Spleen (tissue), 7 donors: ENCODE measurements around the gene RUSC2.

Experiments used
- CTCF ChIP-seq, 11 experiments: fragments of 200-600 bp in 7 of 11; fragments of 450-650 bp in 4 of 11; sonication (generic) in 4 of 11; IDR thresholded peaks in 8 of 11; conservative IDR thresholded peaks in 3 of 11; 1 replicate in 7 of 11; 2 replicates in 4 of 11; pipeline versions ENCODE4 v1.4.0 to v1.8.0; 2016 to 2021; ENCODE audit warnings: antibody characterized with exemption in 11 of 11, inconsistent platforms in 4 of 11, mild to moderate bottlenecking in 1 of 11
- POLR2A ChIP-seq, 3 donors: fragments of 450-650 bp; IDR thresholded peaks; one replicate each; pipeline ENCODE4 v1.5.1; 2017; ENCODE audit warnings: antibody characterized with exemption in 3 of 3, mild to moderate bottlenecking in 1 of 3
- POLR2AphosphoS5 ChIP-seq, 3 donors: sonication (generic); formaldehyde crosslinking; IDR thresholded peaks; one replicate each; pipeline ENCODE4 v1.5.1; 2017; ENCODE audit warnings: antibody characterized with exemption in 3 of 3
- donor health status: DM: no; HTN: no; CAD: no; lungs with moderate emphysema.
- donor health status: DM: no; HTN: no; CAD: no.
- donor health status: DM: no; HTN: no; CAD: no.

GRCh38 chr9:35488566-35489312 lies 1.2 kb upstream of the RUSC2 start:
- no peak for TF ChIP-seq CTCF (IDR thresholded peaks at IDR 0.05 in 8 of 11, conservative IDR thresholded peaks at IDR 0.05 in 3 of 11)
- TF ChIP-seq POLR2A (IDR thresholded peaks at IDR 0.05), result no peak
- no peak for TF ChIP-seq POLR2AphosphoS5 (IDR thresholded peaks at IDR 0.05)
